ENCODE data around the gene ARPP21. TPM values are rescaled to one million over a fixed set of nuclear protein-coding genes. Genes with fewer than 3 reads are reported as not detected.

Gene ARPP21
- polyA plus RNA-seq, 1 donor from 2014 or later, result 12.8 TPM

DNA sequence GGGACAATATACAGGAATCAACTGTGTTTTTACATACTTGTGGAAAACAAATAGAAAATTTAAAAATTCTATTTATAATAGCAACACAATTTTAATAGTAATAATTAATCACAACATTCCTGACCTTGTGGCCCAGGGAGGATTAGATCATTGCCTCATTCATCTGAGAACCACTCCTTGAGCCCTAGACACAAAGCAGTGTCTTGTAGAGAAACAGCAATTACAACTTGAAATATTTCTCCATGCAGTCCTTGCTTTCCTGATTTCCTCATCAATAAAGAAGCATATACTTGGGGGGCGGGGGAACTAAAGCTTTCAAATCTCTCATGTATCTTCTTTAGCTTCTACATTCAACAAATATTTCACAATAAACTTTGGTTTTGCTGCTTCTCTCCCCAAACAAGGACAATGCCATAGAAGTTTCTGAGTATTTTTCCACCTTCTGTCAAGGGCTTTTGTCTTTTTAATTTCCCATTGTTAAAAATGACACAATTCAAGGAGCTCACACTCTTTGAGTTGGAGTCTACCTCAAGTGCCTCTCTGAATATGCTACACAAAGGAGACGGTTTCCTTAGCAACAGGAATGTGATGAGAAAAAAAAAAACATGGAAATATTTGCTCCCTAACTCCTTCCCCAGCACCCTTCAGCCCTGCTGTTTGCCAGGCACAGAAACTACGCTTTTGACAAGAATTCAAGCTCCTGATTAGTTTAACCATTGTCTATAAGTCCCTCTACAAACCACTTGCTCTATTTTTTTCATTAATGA, 118.8 kb downstream of the ARPP21 start:
- Histone ChIP-seq H3K27ac (ENCODE audit: low read length) (peak overlapping the region; percentile 89), H2AFZ (ENCODE audit: low read depth, low read length) (peak overlapping the region; percentile 10), H3K36me3 (ENCODE audit: insufficient read depth, low read length) (no peaks in the 10 kb centered on the region), H3K4me2 (ENCODE audit: low read length) (peak overlapping the region; percentile 29), H3K4me3 (ENCODE audit: low read length) (peak overlapping the region; percentile 13), H3K9ac (ENCODE audit: low read length) (peak overlapping the region; percentile 25), H3F3A (ENCODE audit: insufficient read depth, low read length, poor library complexity, severe bottlenecking) (no peaks in the 10 kb centered on the region), H3K79me2 (replicated peaks; ENCODE audit: insufficient read depth, low read length) (no peaks in the 10 kb centered on the region), H3K9me3 (ENCODE audit: low read length) (no peaks in the 10 kb centered on the region), H3K9me2 (ENCODE audit: insufficient read depth, low read length) (no peaks in the 10 kb centered on the region), H3K27me3 (ENCODE audit: insufficient read depth, low read depth, low read length) (no peaks in the 10 kb centered on the region), H4K20me1 (ENCODE audit: insufficient read depth) (no peaks in the 10 kb centered on the region)
- no peak for TF ChIP-seq TAF1 (IDR thresholded peaks at IDR 0.05; ENCODE audit: low read depth)
- TF ChIP-seq MXI1 (conservative IDR thresholded peaks at IDR 0.05; ENCODE audit: poor library complexity, severe bottlenecking), result no peak
- TF ChIP-seq, protein P1, sequence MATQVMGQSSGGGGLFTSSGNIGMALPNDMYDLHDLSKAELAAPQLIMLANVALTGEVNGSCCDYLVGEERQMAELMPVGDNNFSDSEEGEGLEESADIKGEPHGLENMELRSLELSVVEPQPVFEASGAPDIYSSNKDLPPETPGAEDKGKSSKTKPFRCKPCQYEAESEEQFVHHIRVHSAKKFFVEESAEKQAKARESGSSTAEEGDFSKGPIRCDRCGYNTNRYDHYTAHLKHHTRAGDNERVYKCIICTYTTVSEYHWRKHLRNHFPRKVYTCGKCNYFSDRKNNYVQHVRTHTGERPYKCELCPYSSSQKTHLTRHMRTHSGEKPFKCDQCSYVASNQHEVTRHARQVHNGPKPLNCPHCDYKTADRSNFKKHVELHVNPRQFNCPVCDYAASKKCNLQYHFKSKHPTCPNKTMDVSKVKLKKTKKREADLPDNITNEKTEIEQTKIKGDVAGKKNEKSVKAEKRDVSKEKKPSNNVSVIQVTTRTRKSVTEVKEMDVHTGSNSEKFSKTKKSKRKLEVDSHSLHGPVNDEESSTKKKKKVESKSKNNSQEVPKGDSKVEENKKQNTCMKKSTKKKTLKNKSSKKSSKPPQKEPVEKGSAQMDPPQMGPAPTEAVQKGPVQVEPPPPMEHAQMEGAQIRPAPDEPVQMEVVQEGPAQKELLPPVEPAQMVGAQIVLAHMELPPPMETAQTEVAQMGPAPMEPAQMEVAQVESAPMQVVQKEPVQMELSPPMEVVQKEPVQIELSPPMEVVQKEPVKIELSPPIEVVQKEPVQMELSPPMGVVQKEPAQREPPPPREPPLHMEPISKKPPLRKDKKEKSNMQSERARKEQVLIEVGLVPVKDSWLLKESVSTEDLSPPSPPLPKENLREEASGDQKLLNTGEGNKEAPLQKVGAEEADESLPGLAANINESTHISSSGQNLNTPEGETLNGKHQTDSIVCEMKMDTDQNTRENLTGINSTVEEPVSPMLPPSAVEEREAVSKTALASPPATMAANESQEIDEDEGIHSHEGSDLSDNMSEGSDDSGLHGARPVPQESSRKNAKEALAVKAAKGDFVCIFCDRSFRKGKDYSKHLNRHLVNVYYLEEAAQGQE (IDR thresholded peaks at IDR 0.05; ENCODE audit: borderline replicate concordance), result peak; percentile 94
- peak; percentile 78 for TF ChIP-seq POLR2AphosphoS5 (IDR thresholded peaks at IDR 0.05)
- TF ChIP-seq, protein P2, sequence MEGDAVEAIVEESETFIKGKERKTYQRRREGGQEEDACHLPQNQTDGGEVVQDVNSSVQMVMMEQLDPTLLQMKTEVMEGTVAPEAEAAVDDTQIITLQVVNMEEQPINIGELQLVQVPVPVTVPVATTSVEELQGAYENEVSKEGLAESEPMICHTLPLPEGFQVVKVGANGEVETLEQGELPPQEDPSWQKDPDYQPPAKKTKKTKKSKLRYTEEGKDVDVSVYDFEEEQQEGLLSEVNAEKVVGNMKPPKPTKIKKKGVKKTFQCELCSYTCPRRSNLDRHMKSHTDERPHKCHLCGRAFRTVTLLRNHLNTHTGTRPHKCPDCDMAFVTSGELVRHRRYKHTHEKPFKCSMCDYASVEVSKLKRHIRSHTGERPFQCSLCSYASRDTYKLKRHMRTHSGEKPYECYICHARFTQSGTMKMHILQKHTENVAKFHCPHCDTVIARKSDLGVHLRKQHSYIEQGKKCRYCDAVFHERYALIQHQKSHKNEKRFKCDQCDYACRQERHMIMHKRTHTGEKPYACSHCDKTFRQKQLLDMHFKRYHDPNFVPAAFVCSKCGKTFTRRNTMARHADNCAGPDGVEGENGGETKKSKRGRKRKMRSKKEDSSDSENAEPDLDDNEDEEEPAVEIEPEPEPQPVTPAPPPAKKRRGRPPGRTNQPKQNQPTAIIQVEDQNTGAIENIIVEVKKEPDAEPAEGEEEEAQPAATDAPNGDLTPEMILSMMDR (IDR thresholded peaks at IDR 0.05; ENCODE audit: poor library complexity, severe bottlenecking), result no peak
- peak; percentile 96 for TF ChIP-seq EP300 (conservative IDR thresholded peaks at IDR 0.05; ENCODE audit: poor library complexity, severe bottlenecking)
- peak; percentile 46 for TF ChIP-seq RAD21 (conservative IDR thresholded peaks at IDR 0.05)
- TF ChIP-seq SMC3 (conservative IDR thresholded peaks at IDR 0.05; ENCODE audit: poor library complexity), result peak; percentile 44
- TF ChIP-seq EZH2 (IDR thresholded peaks at IDR 0.05; ENCODE audit: borderline replicate concordance, insufficient read depth, low read length, poor library complexity, severe bottlenecking), result no peak

DNA sequence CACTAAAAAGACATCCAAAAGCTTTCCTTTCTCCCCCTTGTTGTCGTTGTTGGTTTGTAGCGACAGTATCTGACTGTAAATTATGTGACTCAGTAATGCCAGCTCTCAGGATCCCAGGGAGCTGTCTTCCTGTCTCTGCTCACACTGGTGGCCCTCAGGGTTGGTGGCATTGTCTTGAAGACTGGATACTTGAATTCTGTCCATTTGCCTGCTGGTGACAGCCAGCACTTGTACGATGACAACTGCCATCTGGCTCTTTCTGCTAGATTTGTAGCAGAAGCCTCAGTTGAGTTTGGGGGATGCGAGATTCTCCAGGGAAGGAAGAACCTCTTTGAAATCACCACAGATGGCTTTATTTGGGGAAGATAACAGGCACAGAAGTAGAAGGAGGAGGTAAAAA, 120.8 kb downstream of the ARPP21 start:
- H3K9ac ChIP-seq (ENCODE audit: low read length), result no peak overlapping the region
- no peaks in the 10 kb centered on the region for H3K36me3 ChIP-seq (ENCODE audit: insufficient read depth, low read length)
- no peak overlapping the region for H3K4me2 ChIP-seq (ENCODE audit: low read length)
- H3K4me3 ChIP-seq (ENCODE audit: low read length), result no peak overlapping the region
- no peak for TF ChIP-seq TAF1 (IDR thresholded peaks at IDR 0.05; ENCODE audit: low read depth)
- TF ChIP-seq POLR2AphosphoS5 (IDR thresholded peaks at IDR 0.05), result no peak
- no peak for TF ChIP-seq RAD21 (conservative IDR thresholded peaks at IDR 0.05)
- TF ChIP-seq EP300 (conservative IDR thresholded peaks at IDR 0.05; ENCODE audit: poor library complexity, severe bottlenecking), result no peak
- no peak for TF ChIP-seq MXI1 (conservative IDR thresholded peaks at IDR 0.05; ENCODE audit: poor library complexity, severe bottlenecking)
- TF ChIP-seq, protein P1 (IDR thresholded peaks at IDR 0.05; ENCODE audit: borderline replicate concordance), result no peak
- TF ChIP-seq, protein P2 (IDR thresholded peaks at IDR 0.05; ENCODE audit: poor library complexity, severe bottlenecking), result no peak
- TF ChIP-seq SMC3 (conservative IDR thresholded peaks at IDR 0.05; ENCODE audit: poor library complexity), result no peak
- no peak for TF ChIP-seq EZH2 (IDR thresholded peaks at IDR 0.05; ENCODE audit: borderline replicate concordance, insufficient read depth, low read length, poor library complexity, severe bottlenecking)
- H4K20me1 ChIP-seq (ENCODE audit: insufficient read depth), result no peaks in the 10 kb centered on the region
- no peak overlapping the region for H2AFZ ChIP-seq (ENCODE audit: low read depth, low read length)
- no peak overlapping the region for H3K27ac ChIP-seq (ENCODE audit: low read length)
- no peaks in the 10 kb centered on the region for H3K9me3 ChIP-seq (ENCODE audit: low read length)
- H3F3A ChIP-seq (ENCODE audit: insufficient read depth, low read length, poor library complexity, severe bottlenecking), result no peaks in the 10 kb centered on the region
- no peaks in the 10 kb centered on the region for H3K9me2 ChIP-seq (ENCODE audit: insufficient read depth, low read length)
- no peaks in the 10 kb centered on the region for H3K79me2 ChIP-seq (replicated peaks; ENCODE audit: insufficient read depth, low read length)
- H3K27me3 ChIP-seq (ENCODE audit: insufficient read depth, low read depth, low read length), result no peaks in the 10 kb centered on the region

Data from neural cell (in vitro differentiated cells).